K562 (cell line): ENCODE measurements around the gene KCNJ12. TPM values are rescaled to one million over a fixed set of nuclear protein-coding genes. Genes with fewer than 3 reads are reported as not detected.

ENCODE experiments used
- C11orf30 ChIP-seq: fragments of 450-650 bp; IDR thresholded peaks from 2 replicates; pipeline ENCODE4 v1.6.1; 2016; ENCODE audit warnings: low read depth, mild to moderate bottlenecking
- STAT5A ChIP-seq: IDR thresholded peaks from 2 replicates; pipeline ENCODE4 v1.6.1; 2012; ENCODE audit warnings: low read length, inconsistent platforms, borderline replicate concordance
- ZNF384 ChIP-seq: IDR thresholded peaks from 2 replicates; pipeline ENCODE4 v1.6.1; 2012; ENCODE audit warnings: low read depth, low read length, improper control_type of control experiment
- ZNF830 ChIP-seq: fragments of 250-450 bp; sonication (Bioruptor Pico); IDR thresholded peaks from 2 replicates; pipeline ENCODE4 v1.5.0; 2021; ENCODE audit warnings: mild to moderate bottlenecking
- polyA plus RNA-seq, 8 experiments: library from polyadenylated mRNA; depleted of rRNA in 4 of 8; stranded (reverse) in 5 of 8; unstranded in 3 of 8; fragments of >200 nt; fragmentation: Nextera tagmentation in 2 of 8; fragmentation: Illumina TruSeq in 1 of 8; extraction: Ambion mirVana in 2 of 8; extraction: Trizol in 1 of 8; gene quantifications; 2 replicates each; pipeline versions ENCODE4 v1.2.1 to v1.2.3, GENCODE V29; 2011 to 2014; ENCODE audit warnings: inconsistent platforms in 1 of 8, missing spikeins in 1 of 8
- total RNA-seq, 7 experiments: library from RNA; depleted of rRNA in 6 of 7; stranded (reverse); fragments of >200 nt in 6 of 7; fragmentation: Illumina TruSeq in 2 of 7; extraction: Trizol in 2 of 7; gene quantifications; 2 replicates each; pipeline versions ENCODE4 v1.2.1 to v1.2.3, GENCODE V29; 2011 to 2021; ENCODE audit warnings: low replicate concordance in 1 of 7
- TF ChIP-seq, protein P1 (sequence below), 2 experiments: IDR thresholded peaks; 2 replicates each; pipeline ENCODE4 v1.6.1; 2012; ENCODE audit warnings: improper control_type of control experiment in 2 of 2, low read depth in 2 of 2, low read length in 2 of 2, borderline replicate concordance in 1 of 2
- TF ChIP-seq, protein P2 (sequence below): sonication (generic); formaldehyde crosslinking; IDR thresholded peaks from 2 replicates; pipeline ENCODE4 v1.8.0; 2022; ENCODE audit warnings: mild to moderate bottlenecking, missing genetic modification reagents
- TF ChIP-seq, protein P3 (sequence below): sonication (generic); formaldehyde crosslinking; IDR thresholded peaks from 2 replicates; pipeline ENCODE4 v1.8.0; 2022; ENCODE audit warnings: mild to moderate bottlenecking, low read depth, missing genetic modification reagents

KCNJ12 gene
- total and polyA plus RNA-seq, 9 of the 15 experiments (the other 6 are each of a cell fraction or from before 2014, with no cell fraction given) = 0.02 TPM; not detected in 8

DNA sequence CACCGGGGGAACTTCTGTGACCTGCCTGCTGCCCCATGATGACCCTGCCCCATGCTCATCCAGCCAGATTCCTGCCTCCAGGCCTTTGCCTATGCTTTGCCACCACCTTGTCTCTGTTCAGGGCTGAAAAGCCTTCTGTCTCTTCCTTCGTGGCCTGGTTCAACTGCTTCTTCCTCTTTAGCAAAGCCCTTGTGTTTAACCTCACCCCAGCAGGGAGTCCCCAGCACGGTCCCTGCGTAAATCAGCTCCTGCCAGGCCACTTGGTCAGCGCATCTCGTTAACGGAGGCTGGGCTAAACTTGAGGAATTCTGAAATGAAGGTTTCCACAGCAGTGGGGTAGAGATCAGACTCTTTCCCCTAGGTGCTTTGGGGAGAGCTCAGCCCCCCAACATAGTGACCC, 16.1 kb upstream of the KCNJ12 start (continued):
- TF ChIP-seq, protein P1, sequence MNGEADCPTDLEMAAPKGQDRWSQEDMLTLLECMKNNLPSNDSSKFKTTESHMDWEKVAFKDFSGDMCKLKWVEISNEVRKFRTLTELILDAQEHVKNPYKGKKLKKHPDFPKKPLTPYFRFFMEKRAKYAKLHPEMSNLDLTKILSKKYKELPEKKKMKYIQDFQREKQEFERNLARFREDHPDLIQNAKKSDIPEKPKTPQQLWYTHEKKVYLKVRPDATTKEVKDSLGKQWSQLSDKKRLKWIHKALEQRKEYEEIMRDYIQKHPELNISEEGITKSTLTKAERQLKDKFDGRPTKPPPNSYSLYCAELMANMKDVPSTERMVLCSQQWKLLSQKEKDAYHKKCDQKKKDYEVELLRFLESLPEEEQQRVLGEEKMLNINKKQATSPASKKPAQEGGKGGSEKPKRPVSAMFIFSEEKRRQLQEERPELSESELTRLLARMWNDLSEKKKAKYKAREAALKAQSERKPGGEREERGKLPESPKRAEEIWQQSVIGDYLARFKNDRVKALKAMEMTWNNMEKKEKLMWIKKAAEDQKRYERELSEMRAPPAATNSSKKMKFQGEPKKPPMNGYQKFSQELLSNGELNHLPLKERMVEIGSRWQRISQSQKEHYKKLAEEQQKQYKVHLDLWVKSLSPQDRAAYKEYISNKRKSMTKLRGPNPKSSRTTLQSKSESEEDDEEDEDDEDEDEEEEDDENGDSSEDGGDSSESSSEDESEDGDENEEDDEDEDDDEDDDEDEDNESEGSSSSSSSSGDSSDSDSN (IDR thresholded peaks at IDR 0.05; ENCODE audit: borderline replicate concordance in 1 of 2, low read depth in 2 of 2, low read length in 2 of 2) = no peak
- TF ChIP-seq ZNF384 (no peak), ZNF830 (CRISPR knock-in tag) (no peak), STAT5A (no peak), C11orf30 (no peak)
- TF ChIP-seq, protein P2, sequence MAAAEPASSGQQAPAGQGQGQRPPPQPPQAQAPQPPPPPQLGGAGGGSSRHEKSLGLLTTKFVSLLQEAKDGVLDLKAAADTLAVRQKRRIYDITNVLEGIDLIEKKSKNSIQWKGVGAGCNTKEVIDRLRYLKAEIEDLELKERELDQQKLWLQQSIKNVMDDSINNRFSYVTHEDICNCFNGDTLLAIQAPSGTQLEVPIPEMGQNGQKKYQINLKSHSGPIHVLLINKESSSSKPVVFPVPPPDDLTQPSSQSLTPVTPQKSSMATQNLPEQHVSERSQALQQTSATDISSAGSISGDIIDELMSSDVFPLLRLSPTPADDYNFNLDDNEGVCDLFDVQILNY = no peak
- TF ChIP-seq, protein P3, sequence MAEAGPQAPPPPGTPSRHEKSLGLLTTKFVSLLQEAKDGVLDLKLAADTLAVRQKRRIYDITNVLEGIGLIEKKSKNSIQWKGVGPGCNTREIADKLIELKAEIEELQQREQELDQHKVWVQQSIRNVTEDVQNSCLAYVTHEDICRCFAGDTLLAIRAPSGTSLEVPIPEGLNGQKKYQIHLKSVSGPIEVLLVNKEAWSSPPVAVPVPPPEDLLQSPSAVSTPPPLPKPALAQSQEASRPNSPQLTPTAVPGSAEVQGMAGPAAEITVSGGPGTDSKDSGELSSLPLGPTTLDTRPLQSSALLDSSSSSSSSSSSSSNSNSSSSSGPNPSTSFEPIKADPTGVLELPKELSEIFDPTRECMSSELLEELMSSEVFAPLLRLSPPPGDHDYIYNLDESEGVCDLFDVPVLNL (CRISPR knock-in tag) = no peak
